Endothelial cell of umbilical vein (primary cell): ENCODE data around the gene CXCR4.

ENCODE experiments used
- EZH2 ChIP-seq: IDR thresholded peaks from 2 replicates; pipeline ENCODE4 v1.6.1; 2012; ENCODE audit warnings: borderline replicate concordance, low read depth, mild to moderate bottlenecking, moderate library complexity, low read length, inconsistent platforms; ENCODE audit not compliant: severe bottlenecking
- FOS ChIP-seq: IDR thresholded peaks from 2 replicates; pipeline ENCODE4 v1.6.1; 2011; ENCODE audit warnings: mild to moderate bottlenecking, low read length, moderate library complexity, borderline replicate concordance; ENCODE audit not compliant: insufficient read depth
- MYC ChIP-seq: IDR thresholded peaks from one replicate; pipeline ENCODE4 v1.6.1; 2011; ENCODE audit warnings: mild to moderate bottlenecking, low read depth, low read length
- POLR2A ChIP-seq: IDR thresholded peaks from 2 replicates; pipeline ENCODE4 v1.6.1; 2012; ENCODE audit warnings: low read depth, mild to moderate bottlenecking, control low read depth, low read length
- POLR2AphosphoS5 ChIP-seq: IDR thresholded peaks from 2 replicates; pipeline ENCODE4 v1.6.1; 2012; ENCODE audit warnings: low read depth, mild to moderate bottlenecking, control low read depth, low read length, moderate library complexity; ENCODE audit not compliant: insufficient read depth
- TF ChIP-seq, protein P1 (sequence below), 2 donors: IDR thresholded peaks; 1 replicate in 1 of 2; 2 replicates in 1 of 2; pipeline ENCODE4 v1.5.1; 2011; ENCODE audit warnings: low read length in 2 of 2, mild to moderate bottlenecking in 2 of 2, moderate library complexity in 2 of 2, control low read depth in 1 of 2, inconsistent platforms in 1 of 2, low read depth in 1 of 2; ENCODE audit not compliant: insufficient read depth in 1 of 2; ENCODE audit errors: extremely low read depth in 1 of 2
- TF ChIP-seq, protein P2 (sequence below): IDR thresholded peaks from 2 replicates; pipeline ENCODE4 v1.6.1; 2011; ENCODE audit not compliant: insufficient read depth, insufficient read length

DNA sequence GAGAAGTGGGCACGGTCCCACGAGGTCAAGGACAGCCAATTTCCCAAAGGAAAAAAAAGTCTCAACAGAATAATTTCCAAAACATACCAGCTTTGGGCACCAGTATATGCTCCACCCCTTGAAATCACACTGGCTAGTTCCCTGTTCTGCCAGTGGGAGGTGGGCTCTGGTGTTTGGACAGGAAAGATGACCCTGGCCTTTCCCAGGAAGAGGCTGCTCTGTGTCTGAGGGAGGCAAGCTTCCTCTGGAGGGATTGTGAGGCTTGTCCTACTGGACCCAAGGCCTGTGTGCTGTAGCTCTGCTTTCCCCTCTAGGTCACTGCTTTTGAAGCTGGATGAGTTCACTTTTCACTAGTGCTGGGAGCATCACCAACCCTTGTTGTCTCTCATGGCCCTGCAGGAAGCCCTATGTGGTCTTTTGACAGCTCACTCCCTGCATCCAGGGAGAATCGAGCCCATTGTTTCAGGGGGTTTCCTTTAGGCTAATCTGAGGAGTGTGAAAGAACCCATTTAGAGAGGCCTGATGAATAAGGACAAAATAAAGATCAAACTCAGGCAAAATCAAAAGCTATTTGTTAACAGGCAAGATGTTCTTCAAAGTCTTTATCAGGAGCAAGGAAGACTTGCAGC lies 36.3 kb downstream of the CXCR4 start:
- TF ChIP-seq, protein P1, sequence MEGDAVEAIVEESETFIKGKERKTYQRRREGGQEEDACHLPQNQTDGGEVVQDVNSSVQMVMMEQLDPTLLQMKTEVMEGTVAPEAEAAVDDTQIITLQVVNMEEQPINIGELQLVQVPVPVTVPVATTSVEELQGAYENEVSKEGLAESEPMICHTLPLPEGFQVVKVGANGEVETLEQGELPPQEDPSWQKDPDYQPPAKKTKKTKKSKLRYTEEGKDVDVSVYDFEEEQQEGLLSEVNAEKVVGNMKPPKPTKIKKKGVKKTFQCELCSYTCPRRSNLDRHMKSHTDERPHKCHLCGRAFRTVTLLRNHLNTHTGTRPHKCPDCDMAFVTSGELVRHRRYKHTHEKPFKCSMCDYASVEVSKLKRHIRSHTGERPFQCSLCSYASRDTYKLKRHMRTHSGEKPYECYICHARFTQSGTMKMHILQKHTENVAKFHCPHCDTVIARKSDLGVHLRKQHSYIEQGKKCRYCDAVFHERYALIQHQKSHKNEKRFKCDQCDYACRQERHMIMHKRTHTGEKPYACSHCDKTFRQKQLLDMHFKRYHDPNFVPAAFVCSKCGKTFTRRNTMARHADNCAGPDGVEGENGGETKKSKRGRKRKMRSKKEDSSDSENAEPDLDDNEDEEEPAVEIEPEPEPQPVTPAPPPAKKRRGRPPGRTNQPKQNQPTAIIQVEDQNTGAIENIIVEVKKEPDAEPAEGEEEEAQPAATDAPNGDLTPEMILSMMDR (IDR thresholded peaks at IDR 0.05; ENCODE audit: extremely low read depth in 1 of 2, insufficient read depth in 1 of 2, low read depth in 1 of 2, low read length in 2 of 2) = no peak
- no peak for TF ChIP-seq POLR2AphosphoS5
- no peak for TF ChIP-seq POLR2A
- TF ChIP-seq, protein P2, sequence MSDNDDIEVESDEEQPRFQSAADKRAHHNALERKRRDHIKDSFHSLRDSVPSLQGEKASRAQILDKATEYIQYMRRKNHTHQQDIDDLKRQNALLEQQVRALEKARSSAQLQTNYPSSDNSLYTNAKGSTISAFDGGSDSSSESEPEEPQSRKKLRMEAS = no peak
- TF ChIP-seq MYC = no peak
- TF ChIP-seq FOS = no peak
- no peak for TF ChIP-seq EZH2
